Neural progenitor cell (in vitro differentiated cells): ENCODE data around the gene MARK3. TPM values are rescaled to one million over a fixed set of nuclear protein-coding genes. Genes with fewer than 3 reads are reported as not detected.
"Not testable (repeated sequence)": the region's sequence is repeated elsewhere in the genome, so short reads cannot be mapped to it uniquely, and the experiment has no call there.

Experiments used
- DNase-seq: peaks from one replicate; pipeline ENCODE4 v3.0.0-alpha.2; 2016; ENCODE audit warnings: low spot score
- H2AFZ ChIP-seq: fragments of 200-600 bp; sonication (generic); replicated peaks from 2 replicates; pipeline ENCODE4 v1.6.1; 2016; ENCODE audit warnings: antibody characterized with exemption
- H3F3A ChIP-seq: fragments of 200-600 bp; sonication (generic); 2 replicates; pipeline ENCODE4 v1.6.1; 2016; ENCODE audit warnings: antibody characterized with exemption, low read depth
- H3K27ac ChIP-seq: fragments of 200-600 bp; sonication (generic); 2 replicates; pipeline ENCODE4 v1.5.1; 2016; ENCODE audit warnings: mild to moderate bottlenecking
- H3K27me3 ChIP-seq: fragments of 200-600 bp; sonication (generic); 2 replicates; pipeline ENCODE4 v1.6.1; 2016; ENCODE audit warnings: mild to moderate bottlenecking, moderate library complexity
- H3K36me3 ChIP-seq: fragments of 200-600 bp; sonication (generic); 2 replicates; pipeline ENCODE4 v1.5.1; 2016
- H3K4me1 ChIP-seq: fragments of 200-600 bp; sonication (generic); 2 replicates; pipeline ENCODE4 v1.6.1; 2016; ENCODE audit warnings: mixed run types
- H3K4me2 ChIP-seq: fragments of 200-600 bp; sonication (generic); 2 replicates; pipeline ENCODE4 v1.6.1; 2016
- H3K4me3 ChIP-seq: fragments of 200-600 bp; sonication (generic); 2 replicates; pipeline ENCODE4 v1.5.1; 2016
- H3K79me2 ChIP-seq: fragments of 200-600 bp; sonication (generic); 2 replicates; pipeline ENCODE4 v1.6.1; 2016; ENCODE audit warnings: low read depth
- H3K9ac ChIP-seq: fragments of 200-600 bp; sonication (generic); 2 replicates; pipeline ENCODE4 v1.6.1; 2016
- H3K9me3 ChIP-seq: fragments of 200-600 bp; sonication (generic); 2 replicates; pipeline ENCODE4 v1.5.1; 2016; ENCODE audit warnings: low read depth
- H4K20me1 ChIP-seq: fragments of 200-600 bp; sonication (generic); 2 replicates; pipeline ENCODE4 v1.6.1; 2016; ENCODE audit warnings: low read depth
- H3K27ac Mint-ChIP-seq: 3 replicates; pipeline ENCODE4 v1.8.0; 2021; ENCODE audit warnings: mixed read lengths
- H3K27me3 Mint-ChIP-seq: 2 replicates; pipeline ENCODE4 v1.8.0; 2022; ENCODE audit warnings: low read depth, mild to moderate bottlenecking, inconsistent platforms, moderate library complexity, mixed read lengths; ENCODE audit not compliant: insufficient read depth
- H3K36me3 Mint-ChIP-seq: 3 replicates; pipeline ENCODE4 v1.8.0; 2021; ENCODE audit warnings: mixed read lengths
- H3K4me1 Mint-ChIP-seq: 3 replicates; pipeline ENCODE4 v1.8.0; 2021; ENCODE audit warnings: mixed read lengths
- H3K4me3 Mint-ChIP-seq: 3 replicates; pipeline ENCODE4 v1.8.0; 2021; ENCODE audit warnings: mild to moderate bottlenecking, moderate library complexity, mixed read lengths
- H3K9me3 Mint-ChIP-seq: 3 replicates; pipeline ENCODE4 v1.8.0; 2020; ENCODE audit warnings: mixed read lengths
- EZH2 ChIP-seq: fragments of 200-600 bp; sonication (generic); IDR thresholded peaks from 2 replicates; pipeline ENCODE4 v1.6.1; 2017; ENCODE audit warnings: antibody characterized with exemption, mild to moderate bottlenecking, moderate library complexity
- EZH2phosphoT487 ChIP-seq: fragments of 200-600 bp; sonication (generic); IDR thresholded peaks from 2 replicates; pipeline ENCODE4 v1.6.1; 2017; ENCODE audit warnings: antibody characterized with exemption
- total RNA-seq: library from RNA; depleted of rRNA; stranded (reverse); fragments of >200 nt; gene quantifications from 2 replicates; pipeline ENCODE4 v1.2.3, GENCODE V29; 2015; ENCODE audit warnings: low replicate concordance
- TF ChIP-seq, protein P1 (sequence below): fragments of 200-600 bp; sonication (generic); IDR thresholded peaks from 2 replicates; pipeline ENCODE4 v1.5.1; 2017; ENCODE audit warnings: antibody characterized with exemption, mild to moderate bottlenecking

MARK3 gene
- total RNA-seq, 1 donor from 2014 or later: 80.7 TPM

DNA sequence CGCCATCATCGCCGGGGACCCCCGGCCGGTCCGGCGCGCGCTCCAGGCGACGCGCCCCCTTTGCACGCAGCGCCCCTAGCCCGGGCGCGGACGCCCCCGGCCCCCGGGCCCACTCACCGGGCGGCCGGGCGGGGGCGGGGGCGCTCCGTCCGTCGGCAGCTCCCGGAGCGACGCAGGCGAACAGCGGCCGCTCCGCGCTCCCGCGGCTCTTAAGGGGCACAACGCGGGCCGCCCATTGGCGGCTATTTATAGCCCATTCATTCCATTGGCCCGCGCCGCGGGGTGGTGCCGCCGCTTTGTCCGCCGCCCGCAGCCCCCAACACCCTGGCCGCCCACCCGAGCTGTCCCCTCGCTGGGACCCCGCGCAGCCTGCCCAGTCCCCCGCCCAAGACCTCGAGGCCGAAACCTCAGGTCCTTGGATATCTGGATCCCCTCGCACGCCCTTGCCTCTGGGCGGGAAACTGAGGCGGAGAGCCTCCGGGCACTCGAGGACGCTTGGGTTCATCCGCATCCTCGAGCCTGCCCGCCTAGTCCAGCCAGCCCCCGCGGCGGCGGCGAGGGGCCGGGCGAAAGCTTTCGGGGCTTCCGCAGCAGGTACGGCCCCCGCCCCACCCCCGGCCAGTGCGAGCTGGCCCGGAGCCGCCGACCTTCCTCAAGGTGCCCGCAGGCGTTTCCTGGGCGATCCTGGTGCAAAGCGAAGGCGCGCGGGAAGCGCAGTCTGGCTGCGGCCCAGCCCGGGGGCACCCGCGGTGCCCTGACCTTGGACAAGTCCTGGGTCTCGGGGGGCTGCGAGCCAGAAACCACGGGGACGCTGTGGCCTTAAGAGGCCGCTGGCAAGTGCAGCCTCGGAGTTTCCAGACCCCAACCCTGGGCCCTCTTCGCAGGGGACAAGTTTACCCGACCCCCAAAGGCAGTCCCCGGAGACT lies 137.7 kb downstream of the MARK3 start, which contains the start of gene CKB:
CKB (minus strand) TSS at position 182 of the 926 bp plus-strand sequence. CDS start 337 bp downstream, outside the sequence.
- Histone ChIP-seq H3K27me3 (peaks cover 33% of the 10 kb centered on the region), H3F3A (peaks cover 55% of the 10 kb centered on the region), H3K9me3 (no peaks in the 10 kb centered on the region), H3K4me1 (peaks cover 35% of the 10 kb centered on the region), H4K20me1 (peaks cover 42% of the 10 kb centered on the region), H3K27ac (no peak within 1 kb of the TSS), H3K4me3 (peak within 1 kb of the TSS; percentile 63), H3K9ac (no peak within 1 kb of the TSS), H3K79me2 (peaks cover 10% of the 10 kb centered on the region), H3K36me3 (no peaks in the 10 kb centered on the region), H2AFZ (peak within 1 kb of the TSS; percentile 14), H3K4me2 (peak within 1 kb of the TSS; percentile 85)
- Mint-ChIP-seq H3K4me1 (peaks cover 47% of the 10 kb centered on the region), H3K9me3 (no peaks in the 10 kb centered on the region), H3K36me3 (peaks cover 6% of the 10 kb centered on the region), H3K27ac (no peak within 1 kb of the TSS), H3K4me3 (peak within 1 kb of the TSS; percentile 87), H3K27me3 (peaks cover 8% of the 10 kb centered on the region)
- peak; percentile 91 for DNase-seq
- TF ChIP-seq EZH2phosphoT487 (peak; percentile 46), EZH2 (peak; percentile 78)
- TF ChIP-seq, protein P1, sequence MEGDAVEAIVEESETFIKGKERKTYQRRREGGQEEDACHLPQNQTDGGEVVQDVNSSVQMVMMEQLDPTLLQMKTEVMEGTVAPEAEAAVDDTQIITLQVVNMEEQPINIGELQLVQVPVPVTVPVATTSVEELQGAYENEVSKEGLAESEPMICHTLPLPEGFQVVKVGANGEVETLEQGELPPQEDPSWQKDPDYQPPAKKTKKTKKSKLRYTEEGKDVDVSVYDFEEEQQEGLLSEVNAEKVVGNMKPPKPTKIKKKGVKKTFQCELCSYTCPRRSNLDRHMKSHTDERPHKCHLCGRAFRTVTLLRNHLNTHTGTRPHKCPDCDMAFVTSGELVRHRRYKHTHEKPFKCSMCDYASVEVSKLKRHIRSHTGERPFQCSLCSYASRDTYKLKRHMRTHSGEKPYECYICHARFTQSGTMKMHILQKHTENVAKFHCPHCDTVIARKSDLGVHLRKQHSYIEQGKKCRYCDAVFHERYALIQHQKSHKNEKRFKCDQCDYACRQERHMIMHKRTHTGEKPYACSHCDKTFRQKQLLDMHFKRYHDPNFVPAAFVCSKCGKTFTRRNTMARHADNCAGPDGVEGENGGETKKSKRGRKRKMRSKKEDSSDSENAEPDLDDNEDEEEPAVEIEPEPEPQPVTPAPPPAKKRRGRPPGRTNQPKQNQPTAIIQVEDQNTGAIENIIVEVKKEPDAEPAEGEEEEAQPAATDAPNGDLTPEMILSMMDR: no peak

DNA sequence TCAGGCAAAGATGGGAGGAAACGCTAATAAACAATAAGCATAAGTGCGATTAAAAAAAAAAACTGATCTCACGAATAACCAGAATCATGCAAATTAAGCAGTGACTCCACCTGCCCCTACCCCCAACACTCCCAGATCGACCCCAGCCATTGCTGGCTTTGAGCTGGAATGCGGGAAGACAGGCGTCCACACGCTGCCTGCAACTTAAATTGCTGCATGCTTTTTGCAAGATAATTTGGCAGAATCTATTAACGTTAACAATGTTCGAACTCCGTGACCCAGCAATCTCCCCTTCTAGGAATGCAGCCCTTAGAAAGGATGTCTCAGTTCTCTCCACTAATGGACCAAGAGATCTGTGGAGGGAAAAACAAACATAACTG lies 138.3 kb downstream of the MARK3 start:
- DNase-seq: no peak
- Histone ChIP-seq H3K4me1 (peaks cover 35% of the 10 kb centered on the region), H4K20me1 (peaks cover 37% of the 10 kb centered on the region), H3K27me3 (peaks cover 33% of the 10 kb centered on the region), H3K36me3 (no peaks in the 10 kb centered on the region), H3F3A (peaks cover 51% of the 10 kb centered on the region), H3K4me2 (peak overlapping the region; percentile 85), H3K27ac (no peak overlapping the region), H3K4me3 (peak overlapping the region; percentile 63), H3K9ac (no peak overlapping the region), H3K79me2 (peaks cover 10% of the 10 kb centered on the region), H3K9me3 (no peaks in the 10 kb centered on the region), H2AFZ (no peak overlapping the region)
- Mint-ChIP-seq H3K27ac (no peak overlapping the region), H3K36me3 (peaks cover 6% of the 10 kb centered on the region), H3K27me3 (peaks cover 8% of the 10 kb centered on the region), H3K4me3 (peak overlapping the region; percentile 79), H3K9me3 (no peaks in the 10 kb centered on the region), H3K4me1 (peaks cover 52% of the 10 kb centered on the region)
- TF ChIP-seq, protein P1: no peak
- peak; percentile 14 for TF ChIP-seq EZH2
- TF ChIP-seq EZH2phosphoT487: no peak

DNA sequence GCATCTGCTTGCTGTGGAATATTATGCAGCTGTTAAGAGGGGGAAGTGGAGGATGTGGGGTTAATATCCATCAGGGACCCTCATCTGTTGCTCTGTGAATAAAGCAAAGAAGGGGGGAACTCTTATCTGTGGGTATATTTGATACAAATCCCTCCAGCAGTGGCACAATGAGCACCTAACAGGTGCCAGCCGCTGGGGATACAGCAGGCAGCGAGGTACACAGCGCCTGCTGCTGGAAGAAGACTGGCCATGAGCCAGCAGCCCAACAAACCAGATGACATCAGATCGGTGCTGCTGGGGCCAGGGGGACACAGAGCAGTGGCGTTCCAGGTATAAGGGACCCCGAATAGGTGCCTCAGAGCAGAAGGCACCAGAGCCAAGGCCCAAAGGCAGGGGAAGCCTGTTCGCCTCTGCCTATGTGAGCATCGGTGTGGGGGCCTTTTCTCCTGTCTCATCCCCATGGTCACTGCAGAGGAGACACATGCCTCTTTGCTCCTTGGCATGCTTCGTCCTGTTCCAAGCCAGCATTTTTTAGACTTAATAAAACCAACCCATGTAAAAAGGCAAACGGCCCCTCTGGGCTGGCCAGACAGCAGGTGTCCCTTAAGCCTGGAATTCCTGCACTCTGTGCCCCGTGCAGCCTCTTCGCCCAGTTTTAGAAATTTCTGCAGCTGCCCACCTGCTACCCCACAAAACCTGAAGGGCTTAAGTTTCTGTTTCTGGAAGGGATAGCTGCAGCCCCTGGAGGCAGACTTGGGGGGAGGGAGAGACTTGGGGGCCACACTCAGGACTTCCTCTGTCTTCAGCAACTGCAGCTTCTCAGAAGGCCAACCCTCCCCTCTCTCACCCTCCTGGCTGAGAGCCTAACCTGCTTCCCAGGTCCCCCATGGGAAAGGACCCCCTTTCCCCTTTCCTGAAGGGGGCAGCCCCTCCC lies 139.1 kb downstream of the MARK3 start:
- H3K27ac Mint-ChIP-seq: peak overlapping the region; percentile 63
- Histone ChIP-seq H4K20me1 (peaks cover 31% of the 10 kb centered on the region), H3K9me3 (no peaks in the 10 kb centered on the region), H3K79me2 (peaks cover 12% of the 10 kb centered on the region), H3K27ac (no peak overlapping the region), H3F3A (peaks cover 44% of the 10 kb centered on the region), H2AFZ (no peak overlapping the region), H3K4me2 (no peak overlapping the region), H3K9ac (no peak overlapping the region), H3K4me1 (peaks cover 32% of the 10 kb centered on the region), H3K36me3 (no peaks in the 10 kb centered on the region), H3K27me3 (peaks cover 33% of the 10 kb centered on the region), H3K4me3 (no peak overlapping the region)
- peak overlapping the region; percentile 79 for H3K4me3 Mint-ChIP-seq
- no peak for DNase-seq
- H3K27me3 Mint-ChIP-seq: peaks cover 8% of the 10 kb centered on the region
- peaks cover 51% of the 10 kb centered on the region for H3K4me1 Mint-ChIP-seq
- no peaks in the 10 kb centered on the region for H3K9me3 Mint-ChIP-seq
- H3K36me3 Mint-ChIP-seq: peaks cover 5% of the 10 kb centered on the region
- TF ChIP-seq EZH2: no peak
- TF ChIP-seq, protein P1: peak; percentile 20

DNA sequence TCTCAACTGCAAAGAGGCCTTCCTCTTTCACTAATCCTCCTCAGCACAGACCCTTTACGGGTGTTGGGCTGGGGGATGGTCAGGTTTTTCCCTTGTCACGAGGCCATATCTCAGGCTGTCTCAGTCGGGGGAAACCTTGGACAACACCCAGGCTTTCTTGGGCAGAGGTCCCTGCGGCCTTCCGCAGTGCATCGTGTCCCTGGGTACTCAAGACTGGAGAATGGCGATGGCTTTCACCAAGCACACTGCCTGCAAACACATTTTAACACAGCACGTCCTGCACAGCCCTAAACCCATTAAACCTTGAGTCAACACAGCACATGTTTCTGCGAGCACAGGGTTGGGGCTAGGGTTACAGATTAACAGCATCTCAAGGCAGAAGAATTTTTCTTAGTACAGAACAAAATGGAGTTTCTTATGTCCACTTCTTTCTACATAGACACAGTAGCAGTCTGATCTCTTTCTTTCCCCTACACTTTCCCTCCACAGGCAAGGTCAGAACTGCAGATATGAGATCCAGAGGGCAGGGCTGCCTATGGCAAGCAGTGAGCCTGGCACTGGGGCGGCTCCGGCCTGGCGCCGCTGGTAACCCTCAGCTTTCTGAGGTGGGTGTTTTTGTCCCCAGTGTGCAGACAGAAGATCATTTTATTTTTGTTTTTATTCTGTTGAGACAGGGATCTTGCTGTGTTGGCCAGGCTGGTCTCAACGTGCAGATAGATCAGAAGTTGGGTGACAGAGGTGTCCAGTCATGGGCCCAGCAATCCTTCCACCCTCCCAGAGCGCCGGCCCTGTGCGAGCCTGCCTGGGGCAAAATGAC lies 140.4 kb downstream of the MARK3 start:
- H3K9me3 Mint-ChIP-seq, H3K9ac ChIP-seq, H3K4me3 ChIP-seq, H3K27ac ChIP-seq, H3K4me2 ChIP-seq, H3K9me3 ChIP-seq, H3K36me3 ChIP-seq, H3K36me3 Mint-ChIP-seq, H2AFZ ChIP-seq, DNase-seq: not testable (repeated sequence)
- Histone ChIP-seq H3K27me3 (peaks cover 33% of the 10 kb centered on the region), H3F3A (peaks cover 30% of the 10 kb centered on the region), H3K79me2 (peaks cover 26% of the 10 kb centered on the region), H3K4me1 (peaks cover 29% of the 10 kb centered on the region), H4K20me1 (peaks cover 31% of the 10 kb centered on the region)
- Mint-ChIP-seq H3K4me3 (peak overlapping the region; percentile 63), H3K4me1 (peaks cover 51% of the 10 kb centered on the region), H3K27ac (peak overlapping the region; percentile 50), H3K27me3 (peaks cover 11% of the 10 kb centered on the region)
